Spleen (tissue), 11 donors: ENCODE results near the gene ARSB. TPM values are rescaled to one million over a fixed set of nuclear protein-coding genes. Genes with fewer than 3 reads are reported as not detected.

Source experiments
- DNase-seq: peaks from one replicate; pipeline ENCODE4 v3.0.0-alpha.2; 2020
- H3K27ac ChIP-seq, 8 donors: fragments of 200-600 bp; sonication (generic) in 7 of 8; 1 replicate in 4 of 8; 2 replicates in 4 of 8; pipeline versions ENCODE4 v1.5.0 to v1.8.0; 2016 to 2021; ENCODE audit warnings: inconsistent platforms in 4 of 8, mild to moderate bottlenecking in 4 of 8, moderate library complexity in 1 of 8
- H3K27me3 ChIP-seq, 7 donors: fragments of 200-600 bp; sonication (generic) in 6 of 7; replicated peaks in 1 of 7; 1 replicate in 4 of 7; 2 replicates in 3 of 7; pipeline versions ENCODE4 v1.5.0 to v1.8.0; 2016 to 2021; ENCODE audit warnings: inconsistent platforms in 3 of 7, mild to moderate bottlenecking in 1 of 7
- H3K36me3 ChIP-seq, 6 donors: fragments of 200-600 bp; sonication (generic) in 5 of 6; 1 replicate in 4 of 6; 2 replicates in 2 of 6; pipeline versions ENCODE4 v1.5.0 to v1.8.0; 2016 to 2021; ENCODE audit warnings: inconsistent platforms in 2 of 6
- H3K4me1 ChIP-seq, 6 donors: fragments of 200-600 bp; sonication (generic) in 5 of 6; 1 replicate in 3 of 6; 2 replicates in 3 of 6; pipeline versions ENCODE4 v1.5.0 to v1.8.0; 2016 to 2021; ENCODE audit warnings: inconsistent platforms in 3 of 6
- H3K4me3 ChIP-seq, 8 donors: fragments of 200-600 bp; sonication (generic) in 7 of 8; 1 replicate in 4 of 8; 2 replicates in 4 of 8; pipeline versions ENCODE4 v1.5.0 to v1.8.0; 2016 to 2021; ENCODE audit warnings: inconsistent platforms in 4 of 8, mild to moderate bottlenecking in 4 of 8, moderate library complexity in 2 of 8
- H3K9me3 ChIP-seq, 8 donors: fragments of 200-600 bp; sonication (generic) in 7 of 8; 1 replicate in 4 of 8; 2 replicates in 4 of 8; pipeline versions ENCODE4 v1.5.0 to v1.8.0; 2016 to 2021; ENCODE audit warnings: inconsistent platforms in 4 of 8
- CTCF ChIP-seq, 11 experiments: fragments of 200-600 bp in 7 of 11; fragments of 450-650 bp in 4 of 11; sonication (generic) in 4 of 11; IDR thresholded peaks in 8 of 11; conservative IDR thresholded peaks in 3 of 11; 1 replicate in 7 of 11; 2 replicates in 4 of 11; pipeline versions ENCODE4 v1.4.0 to v1.8.0; 2016 to 2021; ENCODE audit warnings: antibody characterized with exemption in 11 of 11, inconsistent platforms in 4 of 11, mild to moderate bottlenecking in 1 of 11
- POLR2A ChIP-seq, 3 donors: fragments of 450-650 bp; IDR thresholded peaks; one replicate each; pipeline ENCODE4 v1.5.1; 2017; ENCODE audit warnings: antibody characterized with exemption in 3 of 3, mild to moderate bottlenecking in 1 of 3
- POLR2AphosphoS5 ChIP-seq, 3 donors: sonication (generic); formaldehyde crosslinking; IDR thresholded peaks; one replicate each; pipeline ENCODE4 v1.5.1; 2017; ENCODE audit warnings: antibody characterized with exemption in 3 of 3
- WGBS, 5 donors: extraction: QIAGEN DNeasy Blood & Tissue Kit in 3 of 5; methylation state at CpG; one replicate each; pipeline versions ENCODE4 v1.1.5 to v1.1.7; 2013 to 2018; 5-methylcytosine and 5-hydroxymethylcytosine counted together
- intact Hi-C: fragments of 100-400 bp; cut with DNase I; formaldehyde crosslinking; loops from one replicate; pipeline ENCODE4 v1.15.0; 2023; ENCODE audit warnings: low total_unique reads
- polyA plus RNA-seq, 3 donors: library from polyadenylated mRNA; stranded (reverse); fragments of 200-250 nt; gene quantifications; one replicate each; pipeline ENCODE4 v1.2.1, GENCODE V29; 2013
- total RNA-seq, 7 donors: library from RNA; depleted of rRNA in 3 of 7; stranded (reverse); fragments of >200 nt in 3 of 7; fragmentation: NEBNext Ultra II Directional in 4 of 7; extraction: Animal tissue kit (Norgen Biotek cat#: 25700) in 4 of 7; gene quantifications; one replicate each; pipeline versions ENCODE4 v1.1.0 to v1.2.1, GENCODE V29; 2016 to 2021
- donor health status: healthy with polysubstance abuse.
- donor health status: DM: no; HTN: no; CAD: no; lungs with moderate emphysema.
- donor health status: DM: no; HTN: no; CAD: no.
- donor health status: Bipolar disorder and iron deficiency.
- donor health status: healthy.
- donor health status: DM: no; HTN: no; CAD: no.
- donor health status: DM: yes; HTN: yes; CAD: no.

The ARSB gene
- total and polyA plus RNA-seq, 10 donors: 1.1 to 18.5 (median 11.1) TPM

- H3K4me3 ChIP-seq: no peak overlapping the region
- H3K27me3 ChIP-seq: no peaks in the 10 kb centered on the region
- no peak overlapping the region for H3K27ac ChIP-seq
- intact Hi-C loops: no loop called here
- peaks cover 0 to 6% (median 0%) of the 10 kb centered on the region in 8 donors for H3K9me3 ChIP-seq
- H3K36me3 ChIP-seq: peaks cover 0 to 43% (median 0%) of the 10 kb centered on the region in 6 donors
- TF ChIP-seq POLR2AphosphoS5 (IDR thresholded peaks at IDR 0.05) (no peak), CTCF (IDR thresholded peaks at IDR 0.05 in 8 of 11, conservative IDR thresholded peaks at IDR 0.05 in 3 of 11) (no peak), POLR2A (IDR thresholded peaks at IDR 0.05) (no peak)
- H3K4me1 ChIP-seq: peaks cover 0 to 2% (median 0%) of the 10 kb centered on the region in 6 donors
- 88 to 98% (median 91%) methylated on average over 3 of the region's 3 CpGs for WGBS, 5 donors
- DNase-seq: no peak
Observed at GRCh38 chr5:78833284-78833683, 151.8 kb downstream of the ARSB start.

- Histone ChIP-seq H3K27ac (no peak overlapping the region), H3K36me3 (peaks cover 0 to 16% (median 0%) of the 10 kb centered on the region in 6 donors), H3K27me3 (no peaks in the 10 kb centered on the region), H3K4me1 (peaks cover 0 to 22% (median 4%) of the 10 kb centered on the region in 6 donors), H3K9me3 (peaks cover 0 to 6% (median 0%) of the 10 kb centered on the region in 8 donors), H3K4me3 (no peak overlapping the region)
- no peak for DNase-seq
- TF ChIP-seq POLR2A (IDR thresholded peaks at IDR 0.05): no peak
- no peak for TF ChIP-seq CTCF (IDR thresholded peaks at IDR 0.05 in 8 of 11, conservative IDR thresholded peaks at IDR 0.05 in 3 of 11)
- 79 to 92% (median 87%) methylated on average over 8 of the region's 8 CpGs for WGBS, 5 donors
- intact Hi-C loops: no loop called here
Observed at GRCh38 chr5:78830528-78831046, 154.5 kb downstream of the ARSB start.

- intact Hi-C loops: no loop called here
- H3K4me3 ChIP-seq: no peak overlapping the region
- WGBS, 5 donors: 71 to 85% (median 74%) methylated on average over 6 of the region's 6 CpGs
- peaks cover 0 to 10% (median 0%) of the 10 kb centered on the region in 6 donors for H3K36me3 ChIP-seq
- no peaks in the 10 kb centered on the region for H3K27me3 ChIP-seq
- TF ChIP-seq POLR2AphosphoS5 (IDR thresholded peaks at IDR 0.05) (no peak), POLR2A (IDR thresholded peaks at IDR 0.05) (no peak), CTCF (IDR thresholded peaks at IDR 0.05 in 8 of 11, conservative IDR thresholded peaks at IDR 0.05 in 3 of 11) (no peak)
- peaks cover 0 to 28% (median 6%) of the 10 kb centered on the region in 6 donors for H3K4me1 ChIP-seq
- no peak overlapping the region for H3K27ac ChIP-seq
- H3K9me3 ChIP-seq: peaks cover 0 to 6% (median 0%) of the 10 kb centered on the region in 8 donors
- DNase-seq: no peak
Observed at GRCh38 chr5:78829811-78830527, 155.1 kb downstream of the ARSB start.

- Histone ChIP-seq H3K4me3 (no peak overlapping the region), H3K9me3 (peaks cover 0 to 6% (median 0%) of the 10 kb centered on the region in 8 donors), H3K27ac (no peak overlapping the region), H3K4me1 (peaks cover 0 to 31% (median 6%) of the 10 kb centered on the region in 6 donors), H3K27me3 (no peaks in the 10 kb centered on the region), H3K36me3 (peaks cover 0 to 6% (median 0%) of the 10 kb centered on the region in 6 donors)
- intact Hi-C loops: no loop called here
- DNase-seq: no peak
- 31 to 46% (median 42%) methylated on average over 4 of the region's 4 CpGs for WGBS, 5 donors
- no peak for TF ChIP-seq POLR2AphosphoS5 (IDR thresholded peaks at IDR 0.05)
- TF ChIP-seq POLR2A (IDR thresholded peaks at IDR 0.05): no peak
- no peak for TF ChIP-seq CTCF (IDR thresholded peaks at IDR 0.05 in 8 of 11, conservative IDR thresholded peaks at IDR 0.05 in 3 of 11)
Observed at GRCh38 chr5:78827725-78828124, 157.4 kb downstream of the ARSB start.
